Stimulated activated naive B cell treated with anti-CD40 and anti-IgM and Interleukin-4, amounts not matched to agents 10 μg/mL and 1 μg/mL and 100 μg/mL, for 72 hours (primary cell): ENCODE results near the gene TENM4.
"Not testable (repeated sequence)": the region's sequence is repeated elsewhere in the genome, so short reads cannot be mapped to it uniquely, and the experiment has no call there.

ENCODE experiments used
- ATAC-seq, 2 donors: fragments of 150-1000 bp; cut with Tn5 transposase; replicated peaks; 2 replicates each; pipeline ENCODE4 v1.10.0; 2021; ENCODE audit warnings: moderate library complexity in 1 of 2
- DNase-seq: peaks from one replicate; pipeline ENCODE4 v3.0.0; 2021
- H3K27ac Mint-ChIP-seq: one replicate; pipeline ENCODE4 v1.8.0; 2022; ENCODE audit warnings: mild to moderate bottlenecking, mixed read lengths
- H3K27me3 Mint-ChIP-seq, 2 donors: one replicate each; pipeline ENCODE4 v1.8.0; 2022; ENCODE audit warnings: mixed read lengths in 2 of 2
- H3K36me3 Mint-ChIP-seq, 2 donors: one replicate each; pipeline ENCODE4 v1.8.0; 2022; ENCODE audit warnings: mixed read lengths in 2 of 2, mild to moderate bottlenecking in 1 of 2
- H3K4me1 Mint-ChIP-seq, 2 donors: one replicate each; pipeline ENCODE4 v1.8.0; 2022; ENCODE audit warnings: mixed read lengths in 2 of 2, mild to moderate bottlenecking in 1 of 2
- H3K4me3 Mint-ChIP-seq, 2 donors: one replicate each; pipeline ENCODE4 v1.8.0; 2022; ENCODE audit warnings: mild to moderate bottlenecking in 2 of 2, mixed read lengths in 2 of 2, moderate library complexity in 1 of 2
- H3K9me3 Mint-ChIP-seq, 2 donors: one replicate each; pipeline ENCODE4 v1.8.0; 2022; ENCODE audit warnings: mixed read lengths in 2 of 2, mild to moderate bottlenecking in 1 of 2

The TENM4 gene

DNA sequence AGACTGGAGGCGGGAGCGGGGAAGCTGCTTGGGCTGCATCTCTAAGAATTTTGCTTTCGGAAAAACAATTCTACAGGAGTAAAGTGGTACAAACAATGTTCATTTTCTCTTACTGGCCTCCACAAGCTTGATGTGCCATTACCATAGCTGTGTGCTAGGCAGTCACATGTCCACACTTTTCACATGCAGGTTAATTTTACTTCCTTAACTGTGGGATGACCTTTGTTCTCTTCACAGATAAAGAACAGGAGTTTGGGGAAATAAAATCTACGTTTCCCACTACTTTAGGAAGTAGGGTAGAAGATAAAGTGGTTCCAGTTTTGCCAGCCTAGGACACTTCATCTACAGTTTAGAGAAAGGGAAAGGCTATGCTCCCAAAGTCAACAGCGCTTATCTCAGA, 539.0 kb downstream of the TENM4 start:
- H3K4me3 Mint-ChIP-seq: no peak overlapping the region
- H3K27ac Mint-ChIP-seq: no peak overlapping the region
- DNase-seq (no peak), ATAC-seq (no peak)
- H3K36me3 Mint-ChIP-seq: no peaks in the 10 kb centered on the region
- H3K27me3 Mint-ChIP-seq: peaks cover 9 to 16% of the 10 kb centered on the region in 2 donors
- H3K9me3 Mint-ChIP-seq: no peaks in the 10 kb centered on the region
- H3K4me1 Mint-ChIP-seq: no peaks in the 10 kb centered on the region

DNA sequence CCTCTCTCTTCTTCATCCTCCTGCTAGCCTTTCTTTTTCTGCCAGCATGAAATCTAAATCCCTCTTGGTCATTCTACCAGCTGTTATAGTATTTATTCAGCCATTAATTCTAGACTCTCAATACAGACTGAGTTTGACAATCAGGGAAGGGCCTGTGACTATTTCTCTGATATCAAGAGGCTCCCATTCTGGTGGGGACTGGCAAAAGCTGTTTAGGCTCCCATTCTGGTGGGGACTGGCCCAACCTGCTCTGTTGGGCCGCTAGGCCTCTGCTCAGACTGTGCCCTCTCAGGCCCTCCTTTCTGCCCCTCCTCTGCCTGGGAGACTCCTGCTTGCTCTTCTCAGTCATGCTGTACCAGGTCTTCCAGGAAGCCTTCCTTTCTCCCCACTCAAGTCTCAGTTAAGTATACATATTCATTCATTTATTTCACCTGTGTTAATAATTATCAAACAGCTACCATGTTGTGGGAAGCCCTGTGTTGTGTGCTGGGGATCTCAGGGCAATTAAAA, 542.5 kb downstream of the TENM4 start:
- Mint-ChIP-seq H3K27me3 (peaks cover 9 to 22% of the 10 kb centered on the region in 2 donors), H3K36me3 (no peaks in the 10 kb centered on the region), H3K4me1 (no peaks in the 10 kb centered on the region), H3K4me3 (no peak overlapping the region), H3K27ac (no peak overlapping the region), H3K9me3 (no peaks in the 10 kb centered on the region)
- DNase-seq: no peak
- no peak for ATAC-seq

DNA sequence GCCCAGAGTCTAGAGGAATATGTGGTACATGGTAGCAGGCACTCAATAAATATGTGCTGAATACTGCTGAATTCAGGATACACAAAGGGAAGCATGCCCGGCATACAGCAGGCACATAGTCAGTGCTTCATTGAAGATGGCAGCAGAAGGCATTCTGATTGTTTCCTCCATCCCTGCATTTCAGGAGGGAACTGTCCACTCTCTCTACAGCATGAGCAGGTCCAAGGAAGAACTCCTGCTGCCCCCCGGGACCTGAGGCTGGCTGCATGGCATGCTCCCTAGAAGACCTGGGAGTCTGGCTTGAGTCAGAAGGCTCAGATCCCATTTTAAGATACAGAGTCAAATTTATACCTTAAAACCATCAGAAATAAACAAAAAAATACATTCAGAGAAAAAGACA, 546.8 kb downstream of the TENM4 start:
- no peak overlapping the region for H3K4me3 Mint-ChIP-seq
- H3K27me3 Mint-ChIP-seq: peaks cover 0 to 17% of the 10 kb centered on the region in 2 donors
- ATAC-seq: no peak
- no peaks in the 10 kb centered on the region for H3K36me3 Mint-ChIP-seq
- H3K27ac Mint-ChIP-seq: no peak overlapping the region
- DNase-seq: no peak
- no peaks in the 10 kb centered on the region for H3K4me1 Mint-ChIP-seq
- H3K9me3 Mint-ChIP-seq: no peaks in the 10 kb centered on the region

GRCh38 chr11:78889698-78890097, 551.1 kb downstream of the TENM4 start:
- ATAC-seq: no peak
- H3K4me3 Mint-ChIP-seq: no peak overlapping the region
- H3K27me3 Mint-ChIP-seq: peaks cover 3 to 11% of the 10 kb centered on the region in 2 donors

GRCh38 chr11:78886616-78887015, 554.2 kb downstream of the TENM4 start:
- ATAC-seq: no peak
- no peak overlapping the region for H3K4me3 Mint-ChIP-seq
- DNase-seq: no peak
- H3K4me1 Mint-ChIP-seq: no peaks in the 10 kb centered on the region
- no peak overlapping the region for H3K27ac Mint-ChIP-seq
- H3K27me3 Mint-ChIP-seq: peaks cover 3 to 11% of the 10 kb centered on the region in 2 donors
- H3K36me3 Mint-ChIP-seq: no peaks in the 10 kb centered on the region
- no peaks in the 10 kb centered on the region for H3K9me3 Mint-ChIP-seq

More at GRCh38 chr11:78889698-78890097, 551.1 kb downstream of the TENM4 start:
- DNase-seq: no peak
- Mint-ChIP-seq H3K4me1 (no peaks in the 10 kb centered on the region), H3K9me3 (no peaks in the 10 kb centered on the region), H3K36me3 (no peaks in the 10 kb centered on the region), H3K27ac (no peak overlapping the region)

GRCh38 chr11:78884761-78885160, 556.1 kb downstream of the TENM4 start:
- H3K27ac Mint-ChIP-seq: no peak overlapping the region
- peaks cover 0 to 1% of the 10 kb centered on the region in 2 donors for H3K9me3 Mint-ChIP-seq
- H3K27me3 Mint-ChIP-seq: peaks cover 3 to 7% of the 10 kb centered on the region in 2 donors
- no peaks in the 10 kb centered on the region for H3K4me1 Mint-ChIP-seq
- no peak overlapping the region for H3K4me3 Mint-ChIP-seq
- DNase-seq: no peak
- ATAC-seq: no peak
- no peaks in the 10 kb centered on the region for H3K36me3 Mint-ChIP-seq

- Mint-ChIP-seq H3K27ac (no peak overlapping the region), H3K9me3 (peaks cover 0 to 4% of the 10 kb centered on the region in 2 donors), H3K4me3 (no peak overlapping the region), H3K4me1 (no peaks in the 10 kb centered on the region), H3K27me3 (peaks cover 0 to 3% of the 10 kb centered on the region in 2 donors), H3K36me3 (peaks cover 0 to 5% of the 10 kb centered on the region in 2 donors)
- DNase-seq: no peak
- ATAC-seq: no peak
Measured at GRCh38 chr11:78883506-78883905, 557.3 kb downstream of the TENM4 start.

- H3K9me3 Mint-ChIP-seq, H3K27ac Mint-ChIP-seq, H3K36me3 Mint-ChIP-seq, H3K4me1 Mint-ChIP-seq, DNase-seq, H3K27me3 Mint-ChIP-seq, ATAC-seq, H3K4me3 Mint-ChIP-seq: not testable (repeated sequence)
Measured at GRCh38 chr11:78879094-78879980, 561.5 kb downstream of the TENM4 start.

DNA sequence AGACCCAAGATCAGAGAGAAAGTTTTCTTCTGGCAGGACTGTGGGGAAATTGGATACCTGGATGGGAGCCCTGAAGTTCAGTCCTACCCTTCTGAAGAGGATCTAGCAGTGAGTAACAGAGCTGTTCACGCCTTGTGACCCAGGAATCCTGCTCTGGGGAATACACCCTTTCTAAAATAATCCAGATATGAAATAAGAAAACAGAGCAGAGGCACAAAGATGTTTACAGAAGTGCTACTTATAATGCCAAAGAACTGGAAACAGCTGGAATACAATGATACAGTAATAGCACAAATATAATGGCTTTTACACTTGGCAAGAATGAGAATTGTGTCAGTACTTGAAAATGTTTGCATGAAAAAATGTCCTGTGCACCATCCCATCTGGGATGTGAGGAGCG, 562.2 kb downstream of the TENM4 start:
- peaks cover 6 to 9% of the 10 kb centered on the region in 2 donors for H3K9me3 Mint-ChIP-seq
- no peak for DNase-seq
- no peak for ATAC-seq
- H3K27ac Mint-ChIP-seq: no peak overlapping the region
- H3K27me3 Mint-ChIP-seq: peaks cover 0 to 5% of the 10 kb centered on the region in 2 donors
- H3K4me3 Mint-ChIP-seq: no peak overlapping the region
- H3K4me1 Mint-ChIP-seq: no peaks in the 10 kb centered on the region
- H3K36me3 Mint-ChIP-seq: peaks cover 0 to 5% of the 10 kb centered on the region in 2 donors

DNA sequence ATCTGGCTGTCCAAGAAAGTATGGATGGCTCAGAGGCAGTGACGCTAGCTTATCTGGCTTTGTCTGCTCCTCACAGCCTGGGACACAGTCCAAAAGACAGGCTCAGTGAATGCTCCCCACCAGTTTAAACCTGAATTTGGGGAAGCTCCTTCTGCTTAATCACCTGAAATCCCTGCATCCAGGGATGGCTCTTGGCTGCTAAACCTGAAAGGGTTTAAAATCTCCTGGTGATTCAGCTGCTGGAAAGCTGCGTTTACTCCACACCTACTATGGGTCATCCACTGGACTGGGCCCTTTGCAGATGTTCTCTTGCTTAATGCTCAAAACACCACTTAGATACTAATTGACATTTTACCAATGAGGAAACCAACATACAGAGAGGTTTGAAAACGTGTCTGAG, 564.2 kb downstream of the TENM4 start:
- Mint-ChIP-seq H3K4me1 (no peaks in the 10 kb centered on the region), H3K27me3 (peaks cover 0 to 5% of the 10 kb centered on the region in 2 donors), H3K9me3 (peaks cover 6 to 9% of the 10 kb centered on the region in 2 donors), H3K4me3 (no peak overlapping the region), H3K27ac (no peak overlapping the region), H3K36me3 (peaks cover 0 to 5% of the 10 kb centered on the region in 2 donors)
- ATAC-seq: no peak
- no peak for DNase-seq

- H3K36me3 Mint-ChIP-seq: no peaks in the 10 kb centered on the region
- ATAC-seq (no peak), DNase-seq (no peak)
- no peak overlapping the region for H3K27ac Mint-ChIP-seq
- no peaks in the 10 kb centered on the region for H3K9me3 Mint-ChIP-seq
- no peaks in the 10 kb centered on the region for H3K4me1 Mint-ChIP-seq
- H3K4me3 Mint-ChIP-seq: no peak overlapping the region
- peaks cover 1 to 14% of the 10 kb centered on the region in 2 donors for H3K27me3 Mint-ChIP-seq
Measured at GRCh38 chr11:78870655-78871054, 570.2 kb downstream of the TENM4 start.

- no peaks in the 10 kb centered on the region for H3K9me3 Mint-ChIP-seq
- DNase-seq: no peak
- no peaks in the 10 kb centered on the region for H3K4me1 Mint-ChIP-seq
- H3K27ac Mint-ChIP-seq: no peak overlapping the region
- no peak overlapping the region for H3K4me3 Mint-ChIP-seq
- ATAC-seq: no peak
- peaks cover 4 to 14% of the 10 kb centered on the region in 2 donors for H3K27me3 Mint-ChIP-seq
- no peaks in the 10 kb centered on the region for H3K36me3 Mint-ChIP-seq
Measured at GRCh38 chr11:78869293-78869692, 571.5 kb downstream of the TENM4 start.

GRCh38 chr11:78868563-78868962, 572.3 kb downstream of the TENM4 start:
- peaks cover 4 to 14% of the 10 kb centered on the region in 2 donors for H3K27me3 Mint-ChIP-seq
- H3K4me3 Mint-ChIP-seq: no peak overlapping the region

DNA sequence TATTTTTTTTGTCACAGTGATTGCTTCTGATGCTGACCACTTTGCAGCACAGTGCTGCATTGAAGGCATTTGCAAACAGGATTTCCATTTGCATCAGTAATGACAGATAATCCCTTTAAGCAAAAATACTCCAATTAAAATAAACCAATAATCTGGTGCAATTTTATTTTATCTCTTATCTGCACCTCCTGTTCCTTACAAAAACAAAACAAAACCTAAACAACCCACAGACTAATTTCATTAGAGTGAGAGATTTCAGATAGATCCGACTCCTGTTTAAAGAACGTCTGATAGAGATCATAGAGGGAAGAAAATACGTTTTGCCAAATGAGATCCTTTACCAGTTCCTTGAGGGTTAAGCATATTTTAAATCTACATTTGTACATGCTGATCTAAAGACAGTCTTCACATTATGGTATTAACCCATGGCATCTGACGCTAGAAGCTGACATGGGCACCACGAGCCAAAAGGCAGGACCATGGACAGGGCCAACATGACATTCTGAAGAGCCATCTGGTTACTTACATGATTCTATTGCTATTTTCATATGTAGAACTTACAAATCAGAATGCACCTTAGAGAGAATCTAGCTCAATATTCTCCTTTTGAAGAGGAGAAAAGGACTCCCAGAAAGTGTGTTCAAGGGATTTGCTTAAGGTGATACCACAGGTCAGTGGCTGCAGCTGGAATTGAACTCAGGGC, 580.0 kb downstream of the TENM4 start:
- Mint-ChIP-seq H3K36me3 (no peaks in the 10 kb centered on the region), H3K9me3 (no peaks in the 10 kb centered on the region), H3K4me1 (no peaks in the 10 kb centered on the region), H3K4me3 (no peak overlapping the region), H3K27ac (no peak overlapping the region), H3K27me3 (peaks cover 8 to 16% of the 10 kb centered on the region in 2 donors)
- no peak for DNase-seq
- no peak for ATAC-seq

More at GRCh38 chr11:78868563-78868962, 572.3 kb downstream of the TENM4 start:
- DNase-seq (no peak), ATAC-seq (no peak)
- no peaks in the 10 kb centered on the region for H3K36me3 Mint-ChIP-seq
- no peaks in the 10 kb centered on the region for H3K9me3 Mint-ChIP-seq
- no peaks in the 10 kb centered on the region for H3K4me1 Mint-ChIP-seq
- no peak overlapping the region for H3K27ac Mint-ChIP-seq
